ENCODE results near the gene SLC27A3. TPM values are rescaled to one million over a fixed set of nuclear protein-coding genes. Genes with fewer than 3 reads are reported as not detected.

Gene SLC27A3
- total RNA-seq, 1 experiment from 2014 or later = 42.0 TPM

DNA sequence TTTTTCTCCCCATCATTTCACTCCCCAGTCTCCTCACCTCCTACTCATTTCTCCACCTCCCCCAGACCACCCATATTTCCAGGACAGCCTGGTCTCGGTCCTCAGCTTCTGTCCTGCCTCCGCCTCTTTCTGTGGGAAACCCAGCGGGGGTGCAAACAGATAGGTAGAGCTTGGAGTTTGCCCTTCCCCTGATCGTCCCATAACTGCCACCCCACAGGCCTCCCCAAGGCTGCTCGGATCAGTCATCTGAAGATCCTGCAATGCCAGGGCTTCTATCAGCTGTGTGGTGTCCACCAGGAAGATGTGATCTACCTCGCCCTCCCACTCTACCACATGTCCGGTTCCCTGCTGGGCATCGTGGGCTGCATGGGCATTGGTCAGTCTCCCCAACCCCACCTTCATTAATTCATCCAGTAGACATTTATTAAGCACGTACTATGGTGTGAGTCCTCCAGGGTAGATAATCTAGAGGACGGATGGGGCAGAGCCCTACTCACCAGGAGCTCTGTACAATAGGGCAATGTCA lies 1.7 kb downstream of the SLC27A3 start:
- peaks cover 10% of the 10 kb centered on the region for H3K23me2 ChIP-seq (ENCODE audit: insufficient read length, low read depth, low read length, poor library complexity, severe bottlenecking)
- H4K5ac ChIP-seq (ENCODE audit: insufficient read length, low read depth, low read length) = no peak overlapping the region
- no peak overlapping the region for H2AK5ac ChIP-seq (ENCODE audit: insufficient read length, low read length)
- no peaks in the 10 kb centered on the region for H3K27me3 ChIP-seq (ENCODE audit: insufficient read depth, low read length)
- no peak overlapping the region for H3K56ac ChIP-seq (ENCODE audit: insufficient read length, low read depth, low read length)
- no peak overlapping the region for H3K14ac ChIP-seq (ENCODE audit: insufficient read depth, low read length)
- TF ChIP-seq, protein P1, sequence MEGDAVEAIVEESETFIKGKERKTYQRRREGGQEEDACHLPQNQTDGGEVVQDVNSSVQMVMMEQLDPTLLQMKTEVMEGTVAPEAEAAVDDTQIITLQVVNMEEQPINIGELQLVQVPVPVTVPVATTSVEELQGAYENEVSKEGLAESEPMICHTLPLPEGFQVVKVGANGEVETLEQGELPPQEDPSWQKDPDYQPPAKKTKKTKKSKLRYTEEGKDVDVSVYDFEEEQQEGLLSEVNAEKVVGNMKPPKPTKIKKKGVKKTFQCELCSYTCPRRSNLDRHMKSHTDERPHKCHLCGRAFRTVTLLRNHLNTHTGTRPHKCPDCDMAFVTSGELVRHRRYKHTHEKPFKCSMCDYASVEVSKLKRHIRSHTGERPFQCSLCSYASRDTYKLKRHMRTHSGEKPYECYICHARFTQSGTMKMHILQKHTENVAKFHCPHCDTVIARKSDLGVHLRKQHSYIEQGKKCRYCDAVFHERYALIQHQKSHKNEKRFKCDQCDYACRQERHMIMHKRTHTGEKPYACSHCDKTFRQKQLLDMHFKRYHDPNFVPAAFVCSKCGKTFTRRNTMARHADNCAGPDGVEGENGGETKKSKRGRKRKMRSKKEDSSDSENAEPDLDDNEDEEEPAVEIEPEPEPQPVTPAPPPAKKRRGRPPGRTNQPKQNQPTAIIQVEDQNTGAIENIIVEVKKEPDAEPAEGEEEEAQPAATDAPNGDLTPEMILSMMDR (conservative IDR thresholded peaks at IDR 0.05) = no peak
- no peaks in the 10 kb centered on the region for H3K79me1 ChIP-seq (ENCODE audit: insufficient read depth, low read depth, low read length, poor library complexity, severe bottlenecking)
- WGBS (ENCODE audit: extremely low coverage, insufficient read length, low lambda C conversion rate) = no CpG with 5 or more reads among the region's 10 CpGs
- Mint-ChIP-seq H3K36me3 (ENCODE audit: insufficient read depth in 1 of 3, low read depth in 3 of 3) (peaks cover 11 to 50% (median 41%) of the 10 kb centered on the region in 3 experiments; a peak in 6 of 7 replicates), H3K4me3 (peak overlapping the region; percentile 83 to 89), H3K4me1 (peaks cover 32 to 34% of the 10 kb centered on the region in 2 experiments), H3K27ac (peak overlapping the region in 1 of 3 experiments; percentile 46; a peak in 2 of 7 replicates), H3K9me3 (no peaks in the 10 kb centered on the region), H3K27me3 (ENCODE audit: low read depth) (no peaks in the 10 kb centered on the region)
- no peak overlapping the region for H3K18ac ChIP-seq (ENCODE audit: insufficient read length, low read depth, low read length)
- H4K20me1 ChIP-seq (ENCODE audit: control insufficient read depth, insufficient read depth, insufficient read length) = no peaks in the 10 kb centered on the region
- no peak for DNase-seq
- H3K4me1 ChIP-seq (ENCODE audit: insufficient read depth, low read length) = peaks cover 3% of the 10 kb centered on the region; the same call in 1 of the 2 replicates
- H3K27ac ChIP-seq (ENCODE audit: insufficient read length, low read depth, low read length) = no peak overlapping the region
- no peak overlapping the region for H2AFZ ChIP-seq (ENCODE audit: low read length)
- no peaks in the 10 kb centered on the region for H3K79me2 ChIP-seq (ENCODE audit: insufficient read depth, low read length)
- no peak overlapping the region for H3K4ac ChIP-seq (ENCODE audit: low read depth, low read length)
- no peak overlapping the region for H3T11ph ChIP-seq (ENCODE audit: low read length)
- H4K91ac ChIP-seq (ENCODE audit: insufficient read length, low read depth, low read length) = no peak overlapping the region
- no peak overlapping the region for H3K23ac ChIP-seq (ENCODE audit: insufficient read length, low read depth, low read length)
- H3K9me3 ChIP-seq (ENCODE audit: control insufficient read depth, low read depth, low read length) = no peaks in the 10 kb centered on the region
- H3K9ac ChIP-seq (ENCODE audit: extremely low read depth, insufficient read length, low read length) = no peak overlapping the region
- H2BK120ac ChIP-seq (ENCODE audit: low read depth, low read length, poor library complexity, severe bottlenecking) = no peak overlapping the region
- H2BK5ac ChIP-seq (ENCODE audit: insufficient read length, low read length) = no peak overlapping the region
- H3K4me2 ChIP-seq (ENCODE audit: insufficient read depth, insufficient read length, low read length) = no peak overlapping the region
- no peak overlapping the region for H2BK12ac ChIP-seq (ENCODE audit: insufficient read length, low read depth, low read length)
- H2BK20ac ChIP-seq (ENCODE audit: low read depth, low read length, poor library complexity, severe bottlenecking) = no peak overlapping the region
- no peak overlapping the region for H4K8ac ChIP-seq (replicated peaks; ENCODE audit: insufficient read length, low read depth, low read length)
- no peak overlapping the region for H2BK15ac ChIP-seq (ENCODE audit: low read depth, low read length)
